ENCODE results near the gene TEX35. TPM values are rescaled to one million over a fixed set of nuclear protein-coding genes. Genes with fewer than 3 reads are reported as not detected.

The TEX35 gene
- polyA plus RNA-seq, 1 experiment: not detected

DNA sequence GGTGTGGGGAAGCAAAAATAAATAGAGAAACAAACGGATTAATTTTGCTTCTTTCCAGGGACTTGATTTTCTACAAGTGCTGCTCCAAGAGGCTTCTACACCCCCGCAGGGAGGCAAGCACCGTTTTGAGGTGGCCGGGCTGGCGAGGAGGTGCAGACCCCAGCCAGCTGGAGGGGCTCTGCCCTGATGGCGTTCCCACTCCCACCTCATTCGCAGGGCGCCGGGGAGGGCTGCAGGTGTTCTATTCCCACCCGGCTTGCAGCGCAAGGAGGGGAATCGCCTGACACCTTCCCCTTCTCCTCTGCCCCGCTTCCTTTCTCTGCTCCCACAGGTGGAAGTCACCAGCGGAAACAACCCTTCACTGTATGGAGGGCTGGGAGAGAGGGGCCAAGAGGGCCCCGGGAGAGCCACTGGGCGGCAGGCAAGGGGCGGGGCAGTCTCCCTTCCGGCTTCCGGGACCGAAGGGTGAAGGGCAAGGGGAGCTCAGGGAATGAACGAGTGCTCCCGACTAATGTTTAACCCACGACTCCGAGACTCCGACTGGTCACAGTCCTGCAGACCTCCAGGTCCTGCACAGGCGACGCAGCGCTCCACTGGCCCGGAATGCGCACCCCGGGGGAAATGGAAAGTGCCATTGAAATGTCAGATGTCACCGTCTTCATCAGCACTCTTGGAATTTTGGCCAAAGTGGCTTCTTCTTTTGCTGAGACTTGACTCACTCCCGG, 29.1 kb downstream of the TEX35 start:
- no peak for TF ChIP-seq CTCF (IDR thresholded peaks at IDR 0.05; ENCODE audit: insufficient read depth, low read depth, low read length)
- peak overlapping the region; percentile 62 for H3K4me3 ChIP-seq (ENCODE audit: low read depth, low read length)
- H3K27me3 ChIP-seq (ENCODE audit: control insufficient read depth, insufficient read depth, low read length): no peaks in the 10 kb centered on the region
- ChIA-PET CTCF (interaction anchor here (0.6 to 16.1 kb wide), 15 partner anchors 9 to 472 kb away, joined by 3 to 375 read pairs (median 4); partner anchors contain the start of gene RALGPS2), POLR2A (interaction anchor here (0.6 kb wide), 1 partner anchor 208 kb away, joined by 3 read pairs; no protein-coding TSS in a partner anchor)
- DNase-seq (ENCODE audit: low read depth): no peak
- peaks cover 2% of the 10 kb centered on the region for H3K36me3 ChIP-seq (ENCODE audit: control insufficient read depth, insufficient read depth, low read length)

GRCh38 chr1:178542554-178543289, 29.8 kb downstream of the TEX35 start:
- DNase-seq (ENCODE audit: low read depth): peak; percentile 28
- Histone ChIP-seq H3K4me3 (ENCODE audit: low read depth, low read length) (peak overlapping the region; percentile 62), H3K36me3 (ENCODE audit: control insufficient read depth, insufficient read depth, low read length) (peaks cover 2% of the 10 kb centered on the region), H3K27me3 (ENCODE audit: control insufficient read depth, insufficient read depth, low read length) (no peaks in the 10 kb centered on the region)
- ChIA-PET POLR2A (interaction anchor here (0.6 kb wide), 1 partner anchor 208 kb away, joined by 3 read pairs; no protein-coding TSS in a partner anchor), CTCF (interaction anchor here (0.6 to 16.1 kb wide), 39 partner anchors 8 to 492 kb away, joined by 3 to 375 read pairs (median 4); partner anchors contain the start of gene RALGPS2)
- peak; percentile 81 for TF ChIP-seq CTCF (IDR thresholded peaks at IDR 0.05; ENCODE audit: insufficient read depth, low read depth, low read length)

- ChIA-PET POLR2A (no interaction called here), CTCF (interaction anchor here (0.5 to 16.1 kb wide), 39 partner anchors 11 to 491 kb away, joined by 3 to 375 read pairs (median 4); partner anchors contain the start of gene RALGPS2)
- Histone ChIP-seq H3K4me3 (ENCODE audit: low read depth, low read length) (peak overlapping the region; percentile 62), H3K27me3 (ENCODE audit: control insufficient read depth, insufficient read depth, low read length) (no peaks in the 10 kb centered on the region), H3K36me3 (ENCODE audit: control insufficient read depth, insufficient read depth, low read length) (peaks cover 2% of the 10 kb centered on the region)
- no peak for TF ChIP-seq CTCF (IDR thresholded peaks at IDR 0.05; ENCODE audit: insufficient read depth, low read depth, low read length)
- DNase-seq (ENCODE audit: low read depth): no peak
These were observed 30.3 kb downstream of the TEX35 start for GRCh38 chr1:178543290-178543607.

GRCh38 chr1:178544531-178544930, 31.6 kb downstream of the TEX35 start:
- no peak for TF ChIP-seq CTCF (IDR thresholded peaks at IDR 0.05; ENCODE audit: insufficient read depth, low read depth, low read length)
- DNase-seq (ENCODE audit: low read depth): peak; percentile 6
- H3K4me3 ChIP-seq (ENCODE audit: low read depth, low read length): no peak overlapping the region
- H3K27me3 ChIP-seq (ENCODE audit: control insufficient read depth, insufficient read depth, low read length): no peaks in the 10 kb centered on the region
- ChIA-PET POLR2A (no interaction called here), CTCF (interaction anchor here (2.7 to 16.1 kb wide), 3 partner anchors 207 to 459 kb away, joined by 18 to 375 read pairs (median 62); no protein-coding TSS in a partner anchor)
- H3K36me3 ChIP-seq (ENCODE audit: control insufficient read depth, insufficient read depth, low read length): peaks cover 2% of the 10 kb centered on the region

- no peak overlapping the region for H3K4me3 ChIP-seq (ENCODE audit: low read depth, low read length)
- TF ChIP-seq CTCF (IDR thresholded peaks at IDR 0.05; ENCODE audit: insufficient read depth, low read depth, low read length): no peak
- DNase-seq (ENCODE audit: low read depth): no peak
- ChIA-PET POLR2A (no interaction called here), CTCF (interaction anchor here (1.1 kb wide), 1 partner anchor 193 kb away, joined by 3 read pairs; no protein-coding TSS in a partner anchor)
- H3K27me3 ChIP-seq (ENCODE audit: control insufficient read depth, insufficient read depth, low read length): no peaks in the 10 kb centered on the region
- H3K36me3 ChIP-seq (ENCODE audit: control insufficient read depth, insufficient read depth, low read length): peaks cover 2% of the 10 kb centered on the region
These were observed 35.2 kb downstream of the TEX35 start for GRCh38 chr1:178548108-178548507.

Measured in BJ (cell line).